NCI-H146 (cell line): Measurements from ENCODE around the gene CPNE2.
"Not testable (repeated sequence)": the region's sequence is repeated elsewhere in the genome, so short reads cannot be mapped to it uniquely, and the experiment has no call there.

Experiments
- DNase-seq: peaks from one replicate; lab custom pipeline; 2025; lab: John Stamatoyannopoulos, UW

CPNE2 gene

DNA sequence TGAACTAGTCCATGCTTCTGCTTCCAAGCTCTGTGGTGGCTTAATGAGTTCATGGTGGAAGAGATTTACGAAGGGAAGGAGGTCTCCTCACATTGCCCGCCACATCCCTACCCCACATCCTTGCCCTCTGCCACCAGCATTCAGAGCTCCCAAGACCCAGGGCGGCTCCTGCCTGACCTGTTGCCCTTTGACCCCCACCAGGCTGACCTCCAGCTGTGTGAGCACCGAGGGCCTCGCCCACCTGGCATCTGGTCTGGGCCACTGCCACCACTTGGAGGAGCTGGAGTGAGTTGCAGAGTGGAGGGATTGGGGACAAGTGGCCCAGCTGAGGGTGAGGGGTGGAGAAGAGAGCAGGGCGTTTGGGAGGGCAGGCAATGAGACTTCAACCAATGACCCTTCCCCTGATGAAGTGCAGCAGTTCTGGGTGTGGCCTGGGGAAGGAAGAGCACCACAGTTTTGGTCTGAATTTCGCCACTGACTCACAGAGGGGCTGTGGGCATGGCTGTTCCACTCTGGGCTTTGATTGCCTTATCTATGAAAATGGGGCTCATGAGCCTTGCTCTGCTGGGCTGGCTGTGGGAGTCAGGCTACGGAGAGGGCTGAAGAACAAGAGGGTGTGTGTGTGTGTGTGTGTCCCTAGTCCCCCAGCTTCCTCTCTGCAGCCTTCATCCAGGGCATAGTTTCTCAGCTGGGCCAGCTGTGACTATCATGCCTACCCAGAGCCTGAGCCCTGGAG lies 22.6 kb upstream of the CPNE2 start:
- DNase-seq = no peak

DNA sequence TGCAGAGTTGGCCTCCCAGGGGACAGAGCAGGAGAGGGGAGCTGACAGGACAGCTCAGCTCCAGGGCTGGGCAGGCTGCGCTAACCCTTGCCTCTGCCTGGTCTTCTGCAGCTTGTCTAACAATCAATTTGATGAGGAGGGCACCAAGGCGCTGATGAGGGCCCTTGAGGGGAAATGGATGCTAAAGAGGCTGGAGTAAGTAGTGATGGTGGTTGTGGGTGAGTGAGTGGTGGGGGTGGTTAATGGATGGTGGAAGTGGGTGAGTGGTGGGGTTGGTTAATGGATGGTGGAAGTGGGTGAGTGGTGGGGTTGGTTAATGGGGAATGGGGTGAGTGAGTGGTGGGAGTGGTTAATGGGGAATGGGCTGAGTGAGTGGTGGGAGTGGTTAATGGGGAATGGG lies 22.0 kb upstream of the CPNE2 start:
- DNase-seq = no peak

DNA sequence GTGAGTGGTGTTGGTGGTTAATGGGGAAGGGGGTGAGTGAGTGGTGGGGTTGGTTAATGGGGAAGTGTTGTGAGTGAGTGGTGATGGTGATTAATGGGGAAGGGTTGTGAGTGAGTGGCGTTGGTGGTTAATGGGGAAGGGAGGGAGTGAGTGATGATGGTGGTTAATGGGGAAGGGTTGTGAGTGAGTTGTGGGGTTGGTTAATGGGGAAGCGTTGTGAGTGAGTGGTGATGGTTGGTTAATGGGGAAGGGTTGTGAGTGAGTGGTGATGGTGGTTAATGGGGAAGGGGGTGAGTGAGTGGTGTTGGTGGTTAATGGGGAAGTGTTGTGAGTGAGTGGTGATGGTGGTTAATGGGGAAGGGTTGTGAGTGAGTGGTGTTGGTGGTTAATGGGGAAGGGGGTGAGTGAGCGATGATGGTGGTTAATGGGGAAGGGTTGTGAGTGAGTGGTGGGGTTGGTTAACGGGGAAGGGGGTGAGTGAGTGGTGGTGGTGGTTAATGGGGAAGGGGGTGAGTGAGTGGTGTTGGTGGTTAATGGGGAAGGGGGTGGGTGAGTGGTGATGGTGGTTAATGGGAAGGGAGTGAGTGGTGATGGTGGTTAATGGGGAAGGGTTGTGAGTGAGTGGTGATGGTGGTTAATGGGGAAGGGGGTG lies 21.2 kb upstream of the CPNE2 start:
- not testable (repeated sequence) for DNase-seq

DNA sequence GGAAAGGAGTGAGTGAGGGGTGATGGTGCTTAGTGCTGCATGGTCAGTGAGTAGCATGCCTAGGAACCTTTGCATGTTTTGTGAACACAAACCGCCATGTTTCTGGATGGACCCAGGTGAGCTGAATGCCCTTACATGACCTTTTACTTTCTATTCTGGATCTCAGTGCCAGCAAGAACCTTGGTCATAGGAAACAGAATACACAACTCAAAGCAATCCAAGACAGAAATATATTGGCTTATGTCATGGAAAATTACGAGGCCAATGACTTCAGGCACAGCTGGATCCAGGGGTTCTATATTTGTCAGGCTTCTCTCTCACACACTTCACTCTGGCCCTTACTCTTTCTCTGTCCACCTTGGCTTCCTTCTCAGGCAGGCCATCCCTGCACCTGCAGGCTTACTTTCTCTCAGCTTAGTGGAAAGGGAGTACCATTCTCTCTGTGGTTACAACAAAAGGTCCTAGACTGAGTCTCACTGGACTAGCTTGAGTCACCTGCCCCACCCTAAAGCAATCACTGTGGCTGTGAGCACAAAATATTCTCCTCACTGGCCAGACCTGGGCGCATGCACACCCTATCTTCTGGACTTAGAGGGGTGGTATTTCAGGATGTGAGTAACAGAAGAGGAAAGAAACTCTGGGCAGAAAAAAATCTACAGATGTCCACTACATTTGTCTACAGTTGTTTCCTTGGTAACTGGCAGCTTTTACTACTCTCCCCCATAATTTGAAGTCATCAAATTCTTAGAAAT lies 20.4 kb upstream of the CPNE2 start:
- no peak for DNase-seq

DNA sequence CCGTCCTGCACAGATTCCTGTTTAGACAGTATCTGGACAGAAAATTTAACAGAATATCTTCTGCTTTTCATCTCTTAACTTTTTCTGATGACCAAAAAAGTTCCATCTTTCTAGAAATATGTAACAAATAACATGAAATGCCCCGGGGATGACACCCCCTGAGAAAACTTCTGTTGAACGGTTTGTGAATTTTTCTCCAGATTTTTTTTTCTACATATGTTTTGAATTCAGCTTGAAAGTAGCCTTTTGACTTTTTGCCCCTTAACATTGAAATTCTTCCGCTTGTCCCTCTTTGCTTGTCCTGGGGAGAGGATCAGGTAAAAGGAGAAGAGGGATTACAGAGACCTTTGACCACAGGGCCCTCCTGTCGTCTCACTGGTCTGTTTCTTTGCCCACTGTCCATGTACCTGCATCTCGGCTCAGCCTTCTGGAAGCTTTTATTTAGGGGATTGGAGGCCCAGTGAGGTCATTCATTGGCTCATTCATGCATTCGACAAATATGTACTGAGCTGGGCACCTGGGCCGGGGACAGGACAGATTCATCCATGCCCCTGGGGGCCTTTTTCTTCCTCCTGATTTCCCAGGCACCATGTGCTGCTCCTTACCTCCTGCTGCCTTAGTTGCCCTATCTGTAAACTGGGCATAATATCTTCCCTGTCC lies 19.6 kb upstream of the CPNE2 start:
- DNase-seq = no peak

DNA sequence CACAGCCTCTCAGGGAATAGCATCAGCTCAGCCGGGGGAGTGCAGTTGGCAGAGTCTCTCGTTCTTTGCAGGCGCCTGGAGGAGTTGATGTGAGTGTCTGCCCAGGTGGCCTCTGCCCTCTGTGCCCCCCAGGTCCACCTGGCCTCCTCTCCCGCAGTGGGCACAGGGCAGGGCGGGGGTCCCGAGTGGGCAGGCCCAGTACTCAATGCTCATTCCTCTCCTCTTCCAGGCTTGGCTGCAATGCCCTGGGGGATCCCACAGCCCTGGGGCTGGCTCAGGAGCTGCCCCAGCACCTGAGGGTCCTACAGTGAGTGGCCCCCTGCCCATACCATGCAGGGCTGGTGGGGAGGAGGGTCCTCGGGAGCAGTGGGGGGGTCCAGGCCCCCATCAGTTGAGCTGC lies 14.7 kb upstream of the CPNE2 start:
- DNase-seq = no peak

DNA sequence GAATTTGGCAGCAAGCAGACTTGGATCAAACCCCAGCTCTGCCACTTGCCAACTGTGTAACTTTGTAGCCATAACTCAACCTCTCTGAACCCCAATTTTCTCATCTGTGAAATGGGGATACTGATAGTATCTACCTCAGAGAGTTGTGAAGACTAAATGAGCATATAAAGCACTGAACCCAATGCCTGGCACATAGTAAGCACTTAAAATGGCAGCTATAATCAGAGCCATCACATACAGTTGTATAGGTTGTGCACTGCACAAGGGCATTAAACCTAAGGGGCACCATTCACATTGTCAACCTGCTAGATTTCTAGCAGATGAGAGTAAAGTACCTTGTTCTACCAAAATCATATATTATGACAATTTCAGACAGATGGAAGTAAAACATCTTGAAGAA lies 10.6 kb upstream of the CPNE2 start:
- DNase-seq = no peak

DNA sequence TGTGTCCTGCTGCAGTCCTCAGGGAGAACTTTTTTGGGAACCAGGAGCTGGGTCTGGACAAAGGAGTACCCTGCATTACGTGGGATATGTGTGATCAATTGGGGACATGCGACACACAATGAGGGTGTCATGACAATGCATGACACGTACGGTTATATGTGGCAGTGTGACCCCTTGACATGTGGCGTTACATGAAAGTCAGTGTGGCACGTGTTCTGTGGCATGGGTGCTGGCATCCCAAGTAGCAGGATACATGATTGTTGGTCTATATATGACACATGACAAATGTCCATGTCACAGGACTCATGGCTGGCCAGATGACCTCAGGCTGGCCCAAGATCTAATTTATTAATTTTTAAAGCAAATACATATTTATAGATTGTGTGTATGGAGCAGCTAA lies 9.7 kb upstream of the CPNE2 start:
- DNase-seq = no peak

DNA sequence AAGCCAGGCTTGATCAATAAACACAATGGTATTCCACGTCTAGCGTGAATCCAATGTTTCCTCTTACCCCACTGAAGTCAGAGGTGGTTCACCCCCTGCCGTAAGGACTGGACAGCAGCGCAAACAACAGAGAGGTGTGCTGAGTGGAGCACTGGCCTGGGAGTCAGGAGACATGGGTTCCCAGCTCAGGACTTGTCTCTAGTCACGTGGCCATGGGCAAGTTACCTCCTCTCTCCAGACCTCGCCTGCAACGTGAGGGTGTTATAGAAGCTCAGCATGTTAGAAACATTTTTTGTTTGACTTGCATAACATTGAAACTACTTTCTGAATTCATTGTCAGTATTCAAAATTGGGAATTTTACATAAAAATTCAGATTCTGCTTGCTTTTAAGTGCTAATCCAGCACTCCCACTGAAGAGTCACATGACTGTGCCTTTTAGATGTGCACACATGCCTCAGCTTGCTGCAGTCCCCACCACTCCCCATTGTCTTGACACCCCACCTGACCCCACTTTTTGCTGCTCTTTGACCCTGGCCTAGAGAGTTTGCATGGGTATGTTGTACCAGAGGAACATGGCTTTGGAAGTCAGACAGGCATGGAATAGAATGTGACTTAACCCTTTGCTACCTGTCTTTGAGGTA lies 8.8 kb upstream of the CPNE2 start:
- no peak for DNase-seq

DNA sequence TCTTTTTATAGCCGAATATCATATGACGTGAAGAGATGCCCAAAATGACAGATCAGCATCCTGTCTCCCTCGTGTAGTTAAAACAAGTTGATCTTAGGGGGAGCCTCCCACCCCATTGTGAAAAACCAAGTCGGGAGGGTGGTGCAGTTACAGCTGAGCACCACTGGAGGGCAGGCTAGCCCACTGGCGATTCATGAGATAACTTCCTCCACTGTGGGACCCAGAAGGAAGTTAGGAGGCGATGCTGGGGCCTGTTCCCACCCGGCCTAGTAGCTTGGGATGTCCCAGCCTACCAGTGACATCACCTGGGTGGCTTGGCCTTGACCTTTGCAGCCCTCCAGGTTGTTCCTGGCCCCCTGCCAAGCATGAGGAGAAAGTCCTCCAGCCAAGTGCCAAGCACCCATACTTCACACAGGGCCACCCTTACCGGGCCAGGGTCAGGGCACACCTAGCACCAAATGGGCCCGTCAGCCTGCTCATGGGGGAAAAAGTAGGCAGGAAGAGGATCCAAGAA lies 8.1 kb upstream of the CPNE2 start:
- peak; percentile 49 for DNase-seq

DNA sequence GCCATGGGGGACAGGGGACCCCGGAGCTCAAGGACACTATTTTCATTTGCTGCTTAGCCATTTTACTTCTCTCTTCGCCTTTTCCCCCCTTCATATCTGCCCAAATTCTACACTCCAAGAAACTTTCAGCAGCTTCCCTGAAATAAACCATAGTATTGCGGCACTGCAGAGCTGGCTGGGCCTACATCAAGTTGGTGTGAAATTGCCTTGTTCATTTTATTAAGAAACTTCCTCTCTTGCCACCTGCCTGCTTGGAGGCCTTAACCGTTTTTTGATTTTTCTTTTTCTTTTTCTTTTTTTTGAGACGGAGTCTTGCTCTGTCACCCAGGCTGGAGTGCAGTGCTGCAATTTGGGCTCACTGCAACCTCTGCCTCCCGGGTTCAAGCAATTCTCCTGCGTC lies 7.4 kb upstream of the CPNE2 start:
- DNase-seq = no peak

DNA sequence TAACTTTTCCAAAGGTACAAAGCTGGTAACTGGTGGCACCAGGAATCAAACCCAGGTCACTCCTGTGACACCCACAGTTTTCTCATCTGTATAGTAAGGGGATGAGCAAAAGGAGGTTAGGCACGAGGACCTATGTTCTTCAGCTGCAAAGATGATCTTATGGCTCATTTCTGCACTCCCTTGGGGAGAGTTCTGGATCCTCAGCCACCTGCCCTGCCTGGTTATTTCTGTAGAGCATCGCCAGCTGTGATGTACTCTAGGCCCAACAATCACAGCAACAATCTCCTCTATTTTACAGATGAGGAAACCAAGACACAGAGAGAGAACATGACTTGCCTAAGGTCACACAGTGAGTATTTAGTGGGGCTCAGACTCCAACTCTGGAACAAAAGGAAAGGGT lies 5.4 kb upstream of the CPNE2 start:
- no peak for DNase-seq

DNA sequence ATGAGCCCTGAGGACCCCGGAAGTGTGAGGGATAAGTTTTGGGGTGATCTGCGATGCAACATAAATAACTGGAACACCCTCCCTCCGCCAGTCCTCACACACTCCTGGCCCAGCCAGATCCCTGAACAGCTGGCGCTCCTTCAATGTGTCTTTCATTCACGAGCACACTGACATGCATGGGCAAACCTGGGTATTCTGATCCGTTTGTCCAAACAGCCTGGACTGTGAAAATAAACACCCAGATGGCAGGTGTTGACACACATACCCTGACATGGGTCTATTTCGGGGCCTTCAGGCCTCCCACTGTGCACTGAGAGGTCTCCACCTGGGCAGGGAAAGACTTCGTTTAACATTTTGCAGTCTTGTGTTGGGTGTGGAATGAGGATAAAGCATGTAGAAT lies 3.0 kb upstream of the CPNE2 start:
- DNase-seq = peak; percentile 69

DNA sequence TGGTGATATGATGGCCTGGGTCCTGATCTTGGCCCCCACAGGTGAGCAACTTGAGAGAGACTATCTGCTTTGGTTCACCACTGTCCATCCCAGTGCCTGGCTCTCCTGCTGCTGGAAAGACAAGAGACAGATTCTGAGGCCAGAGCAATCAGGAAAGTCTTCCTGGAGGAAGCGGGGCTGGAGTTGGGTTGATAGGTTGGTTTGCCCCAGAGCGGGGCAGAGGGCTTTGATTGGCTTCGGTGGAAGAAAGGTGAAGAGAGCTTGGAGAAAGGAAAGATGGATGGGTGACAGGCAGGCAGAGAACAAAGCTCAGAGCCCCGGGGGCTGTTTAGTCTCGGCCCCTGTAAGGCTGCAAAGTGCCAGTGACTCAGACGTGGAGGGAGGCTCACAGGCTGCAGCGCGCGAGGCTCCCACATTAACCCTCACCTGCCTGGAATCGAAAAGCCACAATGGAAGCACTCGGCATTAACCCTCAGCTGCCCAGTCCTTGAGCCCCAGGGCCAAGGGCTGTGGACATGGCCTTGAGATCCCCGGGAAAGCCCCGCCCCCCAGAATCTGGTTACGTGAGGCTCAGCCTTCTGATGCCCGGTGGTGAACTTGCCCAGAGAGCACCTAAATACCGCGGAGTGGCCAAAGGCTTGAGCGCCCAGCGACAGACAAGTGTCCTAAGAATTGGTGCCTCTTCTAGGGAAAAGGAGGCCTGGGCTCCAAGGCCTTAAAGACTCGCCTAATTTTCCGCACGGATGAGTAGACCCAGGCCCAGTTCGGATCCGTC lies 996 bp upstream of the CPNE2 start:
- peak; percentile 25 for DNase-seq

DNA sequence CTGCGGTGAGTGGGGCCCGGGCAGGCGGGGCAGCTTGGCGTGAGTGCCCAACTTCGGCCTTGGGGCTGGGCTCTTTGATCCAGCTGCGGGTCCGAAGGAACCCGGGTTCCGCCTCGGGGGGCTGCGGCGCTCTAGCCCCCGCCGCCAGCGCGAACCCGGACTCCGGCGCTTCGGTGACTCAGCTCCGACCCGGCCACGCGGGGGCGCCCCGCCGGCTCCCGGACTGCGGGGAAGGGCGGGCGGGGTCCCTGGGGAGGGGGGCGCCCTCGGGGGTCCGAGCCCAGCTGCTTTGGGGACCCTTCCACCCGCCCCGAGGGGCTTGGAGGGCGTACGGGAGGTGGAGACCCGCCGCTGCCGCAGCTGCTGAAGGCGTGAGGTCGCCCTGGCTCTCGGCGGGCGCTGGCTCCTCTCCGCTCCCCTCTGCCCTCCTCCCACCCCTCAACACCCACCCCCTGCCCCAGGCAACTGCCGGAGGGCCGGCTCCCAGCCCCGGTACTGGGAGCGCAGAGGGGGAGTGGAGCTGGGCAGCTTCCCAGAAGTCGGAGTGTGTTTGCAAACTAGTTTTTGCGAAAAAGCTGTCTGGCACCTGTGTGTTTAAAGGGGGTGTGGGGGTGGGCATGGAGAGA lies 516 bp downstream of the CPNE2 start:
- peak; percentile 32 for DNase-seq

DNA sequence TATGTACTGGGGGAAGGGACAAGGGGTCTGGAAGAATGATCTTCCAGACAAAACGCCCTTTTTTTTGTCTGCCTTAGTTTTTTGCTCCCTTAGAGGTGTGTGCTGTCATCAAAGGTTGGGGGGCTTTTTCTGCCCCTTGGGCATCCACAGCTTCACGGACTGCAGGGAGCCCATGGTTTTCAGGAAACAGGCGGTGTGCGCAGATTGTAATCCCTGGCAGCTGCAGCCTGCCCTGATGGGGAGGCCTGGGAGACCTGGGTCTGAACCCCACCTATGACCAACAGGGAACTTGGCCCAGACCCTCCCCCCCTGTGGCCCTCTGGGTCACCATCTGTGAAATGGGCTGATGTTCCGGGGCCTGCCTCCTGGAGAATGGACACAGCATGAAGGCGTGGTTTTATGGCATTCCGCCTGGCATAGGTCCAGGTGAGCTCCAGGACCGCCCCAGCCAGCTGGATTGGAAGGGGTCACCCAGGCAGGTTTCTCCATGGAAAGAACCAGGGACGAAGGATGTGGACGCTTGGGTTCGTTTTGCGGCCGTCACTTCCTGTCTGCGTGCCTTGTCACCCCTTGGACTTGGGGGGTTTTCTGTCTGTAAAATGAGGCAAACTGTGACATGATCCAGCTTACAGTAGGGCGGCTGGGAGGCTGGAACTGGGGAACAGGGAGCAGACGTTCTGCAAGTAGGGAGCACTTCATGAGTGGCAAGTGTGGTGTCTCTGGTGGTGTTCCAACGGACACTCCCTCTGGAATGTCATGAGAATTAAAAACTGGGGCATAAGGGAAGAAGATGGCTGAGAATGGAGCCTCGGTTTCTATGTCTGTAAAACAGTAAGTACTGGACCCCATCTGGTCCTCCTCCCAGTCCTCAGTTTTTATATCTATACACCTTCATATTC lies 1.5 kb downstream of the CPNE2 start:
- DNase-seq = no peak

DNA sequence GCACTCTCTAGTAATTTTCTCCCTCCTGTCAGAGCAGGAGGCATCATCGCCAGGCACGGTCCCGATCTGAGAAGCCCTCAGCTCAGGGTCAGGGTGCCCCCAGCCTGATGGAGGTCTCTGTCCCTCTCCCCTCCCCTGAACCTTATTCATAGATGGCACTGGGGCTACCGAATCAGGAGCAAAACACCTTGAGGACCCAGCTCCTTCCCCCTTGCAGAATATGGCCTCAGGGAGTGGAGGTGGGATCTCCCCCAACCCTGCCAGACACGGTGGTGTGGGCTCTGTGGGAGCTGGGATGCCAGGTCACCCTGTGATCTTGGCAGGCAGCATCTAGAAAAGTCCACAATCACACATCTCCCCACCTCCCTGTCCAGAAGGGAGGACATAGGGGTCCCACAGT lies 2.5 kb downstream of the CPNE2 start:
- no peak for DNase-seq

DNA sequence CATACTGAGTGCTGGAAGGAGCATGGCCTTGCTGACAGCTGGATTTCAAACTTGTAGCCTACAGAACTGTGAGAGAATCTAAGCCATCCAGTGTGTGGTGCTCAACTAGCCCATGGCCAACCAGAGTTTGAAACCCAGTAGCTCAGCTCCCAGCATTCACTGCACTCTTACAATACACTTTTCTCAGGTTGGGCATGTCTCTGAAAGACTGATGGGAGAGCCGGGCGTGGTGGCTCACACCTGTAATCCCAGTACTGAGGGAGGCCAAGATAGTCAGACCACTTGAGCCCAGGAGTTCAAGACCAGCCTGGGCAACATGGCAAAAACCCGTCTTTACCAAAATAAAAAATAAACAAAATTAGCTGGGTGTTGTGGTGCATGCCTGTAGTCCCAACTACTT lies 3.8 kb downstream of the CPNE2 start:
- DNase-seq = no peak

DNA sequence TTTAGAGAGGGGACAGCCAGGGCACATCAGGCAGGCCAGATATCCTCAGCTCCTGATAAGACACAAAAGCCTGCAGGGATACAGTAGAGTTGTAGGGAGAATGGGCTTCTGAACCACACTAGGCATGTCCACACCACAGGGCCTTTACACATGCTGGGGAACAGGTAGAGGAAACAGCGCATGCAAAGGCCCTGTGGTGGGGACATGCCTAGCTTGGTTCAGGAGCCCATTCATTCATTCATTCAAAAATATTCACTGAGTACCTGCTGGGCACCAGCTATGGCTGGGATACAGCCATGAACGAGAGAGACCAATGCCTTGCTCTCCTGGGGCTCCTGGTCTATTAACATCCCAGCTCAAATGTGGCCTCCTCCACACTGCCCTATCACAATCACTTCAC lies 4.4 kb downstream of the CPNE2 start:
- no peak for DNase-seq
